ENCODE data around the gene RAD51B. TPM values are rescaled to one million over a fixed set of nuclear protein-coding genes. Genes with fewer than 3 reads are reported as not detected.

The RAD51B gene
- total RNA-seq, 1 donor from 2014 or later: 25.1 TPM

- Mint-ChIP-seq H3K36me3 (ENCODE audit: low read depth) (no peaks in the 10 kb centered on the region), H3K9me3 (no peaks in the 10 kb centered on the region), H3K4me1 (ENCODE audit: low read depth) (peaks cover 9% of the 10 kb centered on the region), H3K27me3 (ENCODE audit: low read depth) (peaks cover 2% of the 10 kb centered on the region), H3K4me3 (ENCODE audit: low read depth) (no peak overlapping the region), H3K27ac (no peak overlapping the region)
- no peak for DNase-seq (ENCODE audit: low spot score)
- intact Hi-C loops (cut with micrococcal nuclease): no loop called here
Observed at GRCh38 chr14:68262567-68262966, 443.0 kb downstream of the RAD51B start.

- intact Hi-C loops (cut with micrococcal nuclease): no loop called here
- no peaks in the 10 kb centered on the region for H3K9me3 Mint-ChIP-seq
- no peak for DNase-seq (ENCODE audit: low spot score)
- H3K27me3 Mint-ChIP-seq (ENCODE audit: low read depth): peaks cover 2% of the 10 kb centered on the region
- peaks cover 19% of the 10 kb centered on the region for H3K4me1 Mint-ChIP-seq (ENCODE audit: low read depth)
- H3K27ac Mint-ChIP-seq: no peak overlapping the region
- no peak overlapping the region for H3K4me3 Mint-ChIP-seq (ENCODE audit: low read depth)
- no peaks in the 10 kb centered on the region for H3K36me3 Mint-ChIP-seq (ENCODE audit: low read depth)
Observed at GRCh38 chr14:68263563-68264259, 444.1 kb downstream of the RAD51B start.

GRCh38 chr14:68264260-68264569, 444.6 kb downstream of the RAD51B start:
- no peaks in the 10 kb centered on the region for H3K36me3 Mint-ChIP-seq (ENCODE audit: low read depth)
- H3K9me3 Mint-ChIP-seq: no peaks in the 10 kb centered on the region
- no peak overlapping the region for H3K27ac Mint-ChIP-seq
- H3K27me3 Mint-ChIP-seq (ENCODE audit: low read depth): peaks cover 2% of the 10 kb centered on the region
- H3K4me3 Mint-ChIP-seq (ENCODE audit: low read depth): no peak overlapping the region
- DNase-seq (ENCODE audit: low spot score): no peak
- peaks cover 24% of the 10 kb centered on the region for H3K4me1 Mint-ChIP-seq (ENCODE audit: low read depth)
- intact Hi-C loops (cut with micrococcal nuclease): no loop called here

- H3K9me3 Mint-ChIP-seq: no peaks in the 10 kb centered on the region
- H3K27me3 Mint-ChIP-seq (ENCODE audit: low read depth): no peaks in the 10 kb centered on the region
- intact Hi-C loops (cut with micrococcal nuclease): no loop called here
- no peak overlapping the region for H3K4me3 Mint-ChIP-seq (ENCODE audit: low read depth)
- DNase-seq (ENCODE audit: low spot score): no peak
- H3K36me3 Mint-ChIP-seq (ENCODE audit: low read depth): no peaks in the 10 kb centered on the region
- H3K27ac Mint-ChIP-seq: no peak overlapping the region
- peaks cover 26% of the 10 kb centered on the region for H3K4me1 Mint-ChIP-seq (ENCODE audit: low read depth)
Observed at GRCh38 chr14:68266998-68267397, 447.4 kb downstream of the RAD51B start.

GRCh38 chr14:68268197-68268596, 448.6 kb downstream of the RAD51B start:
- no peaks in the 10 kb centered on the region for H3K36me3 Mint-ChIP-seq (ENCODE audit: low read depth)
- no peak overlapping the region for H3K4me3 Mint-ChIP-seq (ENCODE audit: low read depth)
- DNase-seq (ENCODE audit: low spot score): no peak
- H3K4me1 Mint-ChIP-seq (ENCODE audit: low read depth): peaks cover 28% of the 10 kb centered on the region
- no peaks in the 10 kb centered on the region for H3K9me3 Mint-ChIP-seq
- no peak overlapping the region for H3K27ac Mint-ChIP-seq
- H3K27me3 Mint-ChIP-seq (ENCODE audit: low read depth): no peaks in the 10 kb centered on the region
- intact Hi-C loops (cut with micrococcal nuclease): no loop called here

- DNase-seq (ENCODE audit: low spot score): no peak
- Mint-ChIP-seq H3K36me3 (ENCODE audit: low read depth) (no peaks in the 10 kb centered on the region), H3K9me3 (no peaks in the 10 kb centered on the region), H3K27ac (no peak overlapping the region), H3K4me1 (ENCODE audit: low read depth) (peaks cover 28% of the 10 kb centered on the region), H3K4me3 (ENCODE audit: low read depth) (no peak overlapping the region), H3K27me3 (ENCODE audit: low read depth) (no peaks in the 10 kb centered on the region)
- intact Hi-C loops (cut with micrococcal nuclease): no loop called here
Observed at GRCh38 chr14:68268719-68269118, 449.1 kb downstream of the RAD51B start.

- DNase-seq (ENCODE audit: low spot score): no peak
- no peak overlapping the region for H3K27ac Mint-ChIP-seq
- no peaks in the 10 kb centered on the region for H3K36me3 Mint-ChIP-seq (ENCODE audit: low read depth)
- H3K4me1 Mint-ChIP-seq (ENCODE audit: low read depth): peaks cover 31% of the 10 kb centered on the region
- peaks cover 2% of the 10 kb centered on the region for H3K27me3 Mint-ChIP-seq (ENCODE audit: low read depth)
- H3K4me3 Mint-ChIP-seq (ENCODE audit: low read depth): no peak overlapping the region
- intact Hi-C loops (cut with micrococcal nuclease): no loop called here
- no peaks in the 10 kb centered on the region for H3K9me3 Mint-ChIP-seq
Observed at GRCh38 chr14:68269136-68269927, 449.8 kb downstream of the RAD51B start.

- peaks cover 2% of the 10 kb centered on the region for H3K27me3 Mint-ChIP-seq (ENCODE audit: low read depth)
- H3K36me3 Mint-ChIP-seq (ENCODE audit: low read depth): no peaks in the 10 kb centered on the region
- intact Hi-C loops (cut with micrococcal nuclease): no loop called here
- H3K27ac Mint-ChIP-seq: no peak overlapping the region
- no peak overlapping the region for H3K4me3 Mint-ChIP-seq (ENCODE audit: low read depth)
- H3K4me1 Mint-ChIP-seq (ENCODE audit: low read depth): peaks cover 38% of the 10 kb centered on the region
- no peaks in the 10 kb centered on the region for H3K9me3 Mint-ChIP-seq
- no peak for DNase-seq (ENCODE audit: low spot score)
Observed at GRCh38 chr14:68270342-68270741, 450.8 kb downstream of the RAD51B start.

GRCh38 chr14:68271913-68272391, 452.4 kb downstream of the RAD51B start:
- no peak for DNase-seq (ENCODE audit: low spot score)
- H3K36me3 Mint-ChIP-seq (ENCODE audit: low read depth): no peaks in the 10 kb centered on the region
- no peak overlapping the region for H3K27ac Mint-ChIP-seq
- H3K4me1 Mint-ChIP-seq (ENCODE audit: low read depth): peaks cover 44% of the 10 kb centered on the region
- intact Hi-C loops (cut with micrococcal nuclease): no loop called here
- no peak overlapping the region for H3K4me3 Mint-ChIP-seq (ENCODE audit: low read depth)
- H3K27me3 Mint-ChIP-seq (ENCODE audit: low read depth): peaks cover 2% of the 10 kb centered on the region
- no peaks in the 10 kb centered on the region for H3K9me3 Mint-ChIP-seq

GRCh38 chr14:68273413-68273812, 453.8 kb downstream of the RAD51B start:
- intact Hi-C loops (cut with micrococcal nuclease): no loop called here
- Mint-ChIP-seq H3K27me3 (ENCODE audit: low read depth) (peaks cover 2% of the 10 kb centered on the region), H3K36me3 (ENCODE audit: low read depth) (no peaks in the 10 kb centered on the region), H3K27ac (no peak overlapping the region), H3K9me3 (no peaks in the 10 kb centered on the region), H3K4me1 (ENCODE audit: low read depth) (peaks cover 37% of the 10 kb centered on the region), H3K4me3 (ENCODE audit: low read depth) (no peak overlapping the region)
- DNase-seq (ENCODE audit: low spot score): no peak

GRCh38 chr14:68274725-68275124, 455.1 kb downstream of the RAD51B start:
- Mint-ChIP-seq H3K4me1 (ENCODE audit: low read depth) (peaks cover 24% of the 10 kb centered on the region), H3K27me3 (ENCODE audit: low read depth) (peaks cover 2% of the 10 kb centered on the region), H3K4me3 (ENCODE audit: low read depth) (no peak overlapping the region), H3K36me3 (ENCODE audit: low read depth) (no peaks in the 10 kb centered on the region), H3K27ac (no peak overlapping the region), H3K9me3 (no peaks in the 10 kb centered on the region)
- intact Hi-C loops (cut with micrococcal nuclease): no loop called here
- no peak for DNase-seq (ENCODE audit: low spot score)

GRCh38 chr14:68278576-68279436, 459.2 kb downstream of the RAD51B start:
- no peak overlapping the region for H3K27ac Mint-ChIP-seq

GRCh38 chr14:68279437-68279720, 459.8 kb downstream of the RAD51B start:
- intact Hi-C loops (cut with micrococcal nuclease): no loop called here
- no peaks in the 10 kb centered on the region for H3K27me3 Mint-ChIP-seq (ENCODE audit: low read depth)
- no peak overlapping the region for H3K27ac Mint-ChIP-seq
- no peaks in the 10 kb centered on the region for H3K36me3 Mint-ChIP-seq (ENCODE audit: low read depth)
- H3K4me3 Mint-ChIP-seq (ENCODE audit: low read depth): no peak overlapping the region
- H3K4me1 Mint-ChIP-seq (ENCODE audit: low read depth): peaks cover 36% of the 10 kb centered on the region
- no peaks in the 10 kb centered on the region for H3K9me3 Mint-ChIP-seq
- DNase-seq (ENCODE audit: low spot score): no peak

More at GRCh38 chr14:68278576-68279436, 459.2 kb downstream of the RAD51B start:
- H3K4me1 Mint-ChIP-seq (ENCODE audit: low read depth): peaks cover 33% of the 10 kb centered on the region
- peaks cover 2% of the 10 kb centered on the region for H3K27me3 Mint-ChIP-seq (ENCODE audit: low read depth)
- H3K9me3 Mint-ChIP-seq: no peaks in the 10 kb centered on the region
- H3K36me3 Mint-ChIP-seq (ENCODE audit: low read depth): no peaks in the 10 kb centered on the region
- intact Hi-C loops (cut with micrococcal nuclease): no loop called here
- DNase-seq (ENCODE audit: low spot score): no peak
- H3K4me3 Mint-ChIP-seq (ENCODE audit: low read depth): no peak overlapping the region

All from activated T-helper 2 cell treated with anti-CD3 and anti-CD28 coated beads, Interferon-gamma antibody, Interleukin-2, Interleukin-4, amounts not matched to agents 10 μg/mL and 5 μg/mL and 100 μg/mL, durations not matched to agents 14 hours and 24 hours and 36 hours (primary cell).